ENCODE results near the gene MEFV.
"Not testable (repeated sequence)": the region's sequence is repeated elsewhere in the genome, so short reads cannot be mapped to it uniquely, and the experiment has no call there.

Gene MEFV

DNA sequence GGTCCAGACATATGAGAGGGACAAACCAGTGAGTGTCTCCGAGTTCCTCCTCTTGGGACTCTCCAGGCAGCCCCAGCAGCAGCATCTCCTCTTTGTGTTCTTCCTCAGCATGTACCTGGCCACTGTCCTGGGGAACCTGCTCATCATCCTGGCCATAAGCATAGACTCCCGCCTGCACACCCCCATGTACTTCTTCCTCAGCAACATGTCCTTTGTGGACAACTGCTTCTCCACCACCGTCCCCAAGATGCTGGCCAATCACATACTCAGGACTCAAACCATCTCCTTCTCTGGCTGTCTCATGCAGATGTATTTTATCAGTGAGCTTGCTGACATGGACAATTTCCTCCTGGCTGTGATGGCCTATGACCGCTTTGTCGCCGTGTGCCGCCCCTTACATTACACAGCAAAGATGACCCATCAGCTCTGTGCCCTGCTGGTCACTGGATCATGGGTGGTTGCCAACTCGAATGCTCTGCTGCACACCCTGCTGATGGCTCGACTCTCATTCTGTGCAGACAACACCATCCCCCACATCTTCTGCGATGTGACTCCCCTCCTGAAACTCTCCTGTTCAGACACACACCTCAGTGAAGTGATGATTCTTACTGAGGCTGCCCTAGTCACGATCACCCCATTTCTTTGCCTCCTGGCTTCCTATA is 40.7 kb downstream of the MEFV start:
- no peak for DNase-seq (ENCODE audit: low spot score)

DNA sequence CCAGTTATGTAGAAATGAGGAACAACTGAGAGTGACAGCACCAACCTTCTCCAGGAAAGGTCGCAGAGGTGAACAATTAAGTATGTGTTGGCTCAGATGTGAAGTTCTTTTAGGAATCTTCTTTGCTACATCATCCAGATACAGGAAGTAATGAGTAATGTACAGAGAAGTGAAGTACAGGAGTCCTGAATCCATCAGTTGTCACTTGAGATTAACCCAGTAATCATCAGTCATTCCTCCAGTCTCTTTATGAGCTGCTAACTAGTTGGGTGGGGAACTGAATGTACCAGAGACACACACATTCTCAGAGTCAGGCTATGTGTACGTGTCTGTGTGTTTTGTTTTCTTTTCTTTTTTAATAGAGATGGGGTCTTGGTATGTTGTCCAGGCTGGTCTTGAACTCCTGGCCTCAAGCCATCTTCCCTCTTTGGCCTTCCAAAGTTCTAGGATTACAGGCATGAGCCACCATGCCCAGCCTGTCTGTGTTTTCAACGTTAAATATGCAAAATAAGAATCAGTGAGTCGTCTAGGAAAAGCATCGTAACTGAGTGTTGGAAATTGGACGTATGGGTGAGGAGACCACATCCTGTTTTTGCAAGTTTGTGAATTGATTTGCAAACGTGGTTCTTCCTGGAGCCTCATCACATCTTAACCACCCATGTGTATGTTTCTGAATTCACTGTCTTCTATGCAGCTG is 41.4 kb downstream of the MEFV start:
- no peak for DNase-seq (ENCODE audit: low spot score)

- no peak for DNase-seq (ENCODE audit: low spot score)
Measured at GRCh38 chr16:3212567-3212966, 43.9 kb downstream of the MEFV start.

DNA sequence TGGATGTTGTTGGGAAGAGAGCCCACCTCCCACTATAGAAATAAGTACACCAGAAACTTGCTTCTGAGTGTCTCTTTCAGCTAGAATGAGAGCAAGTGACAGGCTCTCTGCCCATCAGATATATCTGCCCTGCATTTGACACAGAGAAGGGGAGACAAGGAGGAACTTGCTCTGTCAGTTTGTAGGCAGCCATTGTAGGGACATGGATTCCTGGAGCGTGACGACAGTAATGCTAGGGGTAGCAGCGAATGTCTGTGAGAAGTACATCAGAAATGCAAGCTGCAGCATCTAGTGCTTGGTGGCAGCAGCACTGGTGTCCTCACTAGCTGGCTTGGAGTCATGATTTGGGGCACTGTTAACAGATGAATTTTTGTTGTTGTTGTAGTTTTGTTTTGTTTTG is 44.4 kb downstream of the MEFV start:
- no peak for DNase-seq (ENCODE audit: low spot score)

- DNase-seq (ENCODE audit: low spot score) = no peak
Measured at GRCh38 chr16:3207086-3207953, 49.1 kb downstream of the MEFV start.

DNA sequence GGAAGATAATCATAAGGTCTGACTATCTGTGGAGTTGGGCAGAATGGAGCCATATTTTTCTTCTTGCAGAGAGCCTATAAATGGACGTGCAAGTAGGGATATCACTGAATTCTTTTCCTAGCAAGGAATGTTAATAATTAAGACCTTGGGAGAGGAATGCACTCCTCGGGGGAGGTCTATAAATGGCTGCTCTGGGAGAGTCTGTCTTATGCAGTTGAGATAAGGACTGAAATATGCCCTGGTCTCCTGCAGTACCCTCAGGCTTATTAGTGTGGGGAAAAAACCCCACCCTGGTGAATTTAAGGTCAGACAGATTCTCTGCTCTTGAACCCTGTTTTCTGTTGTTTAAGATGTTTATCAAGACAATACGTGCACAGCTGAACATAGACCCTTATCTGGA is 50.5 kb downstream of the MEFV start:
- DNase-seq (ENCODE audit: low spot score) = not testable (repeated sequence)

- DNase-seq (ENCODE audit: low spot score) = no peak
Measured at GRCh38 chr16:3202903-3203539, 53.4 kb downstream of the MEFV start.

DNA sequence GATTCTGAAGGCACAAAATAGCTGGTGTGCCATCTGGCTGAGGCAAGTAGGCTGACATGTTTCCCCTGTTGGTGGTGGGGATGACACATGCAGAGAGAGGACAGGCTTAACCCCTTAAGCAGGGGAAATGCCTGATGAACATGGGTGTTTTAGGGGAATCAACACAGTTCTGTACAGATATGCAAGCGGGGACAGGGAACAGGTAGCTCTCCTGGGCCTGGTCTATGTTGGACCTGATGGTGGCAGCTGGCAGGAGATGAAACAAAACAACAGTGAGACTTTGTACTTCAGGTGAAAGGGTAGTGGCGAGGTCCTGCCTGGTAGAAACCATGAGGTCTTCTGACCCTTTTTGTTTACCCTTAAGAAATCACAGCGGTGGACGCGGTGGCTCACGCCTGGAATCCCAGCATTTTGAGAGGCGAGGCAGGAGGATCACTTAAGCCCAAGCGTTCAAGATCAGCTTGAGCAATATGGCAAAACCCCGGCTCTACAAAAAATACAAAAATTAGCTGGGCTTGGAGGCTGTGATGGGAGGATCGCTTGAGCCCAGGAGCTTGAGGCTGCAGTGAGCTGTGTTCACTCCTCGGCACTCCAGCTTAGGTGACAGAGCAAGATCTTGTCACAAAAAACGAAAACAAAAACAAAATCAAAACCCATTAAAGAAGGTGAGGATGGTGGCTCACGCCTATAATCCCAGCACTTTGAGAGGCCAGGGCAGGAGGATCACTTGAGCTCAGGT is 57.9 kb downstream of the MEFV start:
- no peak for DNase-seq (ENCODE audit: low spot score)

GRCh38 chr16:3197694-3198333 is 58.6 kb downstream of the MEFV start:
- DNase-seq (ENCODE audit: low spot score) = not testable (repeated sequence)

- no peak for DNase-seq (ENCODE audit: low spot score)
Measured at GRCh38 chr16:3195975-3196374, 60.5 kb downstream of the MEFV start.

GRCh38 chr16:3194792-3195191 is 61.6 kb downstream of the MEFV start:
- DNase-seq (ENCODE audit: low spot score) = no peak

DNA sequence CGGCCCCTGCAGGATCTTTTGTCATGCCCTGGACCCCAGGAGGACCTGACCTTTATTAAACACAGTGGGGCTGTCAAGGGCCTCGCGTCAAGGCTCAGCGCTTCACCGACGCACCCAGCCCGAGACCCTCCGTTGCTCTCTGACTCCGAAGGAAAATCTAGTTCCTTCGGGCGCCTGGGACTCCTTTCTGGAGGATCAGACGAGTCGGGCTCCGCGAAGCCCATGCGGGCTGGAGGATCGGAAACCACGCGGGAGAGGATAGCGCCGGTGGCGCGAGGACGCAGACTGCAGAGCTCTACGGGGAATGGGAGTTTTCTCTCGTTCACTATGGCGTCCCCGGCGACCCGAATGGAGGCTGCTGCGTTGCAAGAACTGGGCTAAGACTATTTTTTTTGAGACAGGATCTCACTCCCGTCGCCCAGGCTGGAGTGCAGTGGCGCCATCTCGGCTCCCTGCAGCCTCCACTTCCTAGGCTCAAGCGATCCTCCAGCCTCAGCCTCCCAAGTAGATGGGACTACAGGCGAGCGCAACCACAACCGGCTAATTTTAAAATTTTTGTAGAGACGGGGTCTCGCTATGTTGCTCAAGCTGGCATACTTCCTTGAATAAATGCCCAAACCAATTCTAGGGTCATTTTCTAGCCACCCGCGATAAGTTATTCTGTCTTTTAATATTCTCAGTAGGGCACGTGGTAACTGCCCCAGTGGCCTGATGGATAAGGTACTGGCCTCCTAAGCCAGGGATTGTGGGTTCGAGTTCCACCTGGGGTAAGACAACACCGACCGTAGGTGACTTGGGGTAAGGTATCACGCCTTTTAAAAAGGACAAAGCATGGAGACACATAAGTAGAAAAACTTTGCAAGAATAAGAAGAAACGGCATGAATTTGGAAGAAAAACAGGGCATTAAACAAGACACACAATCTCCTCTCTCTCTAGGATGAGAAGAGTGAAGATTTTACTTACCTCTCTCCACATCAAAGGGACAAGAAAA is 62.9 kb downstream of the MEFV start:
- no peak for DNase-seq (ENCODE audit: low spot score)

DNA sequence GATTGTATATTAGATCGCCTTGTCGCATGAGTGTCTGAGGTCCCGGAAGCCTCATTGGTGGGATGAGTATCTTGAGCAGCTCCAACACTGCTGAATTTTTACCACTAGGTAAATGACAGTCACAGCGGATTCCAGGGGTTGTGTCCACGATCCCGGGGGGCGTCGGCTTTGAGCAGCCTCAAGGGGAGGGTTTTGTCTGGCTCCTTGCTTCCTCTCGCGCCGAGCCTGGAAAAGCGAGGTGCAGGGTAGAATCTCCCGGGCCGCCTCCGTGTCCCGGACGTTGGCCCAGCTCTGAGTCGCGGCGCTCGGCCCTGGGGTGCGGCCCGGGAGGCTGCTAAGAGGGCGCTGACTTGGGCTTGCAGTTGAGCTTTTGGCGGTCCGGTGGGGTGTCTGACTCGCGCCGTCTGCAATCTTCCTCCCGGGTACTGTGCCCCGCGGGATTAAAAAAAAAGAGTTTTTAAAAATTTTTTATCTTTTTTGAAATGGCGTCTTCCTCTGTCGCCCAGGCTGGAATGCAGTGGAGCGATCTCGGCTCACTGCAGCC is 63.9 kb downstream of the MEFV start:
- no peak for DNase-seq (ENCODE audit: low spot score)

Data from hematopoietic multipotent progenitor cell treated with erythropoietin and hydrocortisone succinate and interleukin-3 and kit ligand, for 15 days (in vitro differentiated cells).